Caco-2 (cell line): ENCODE measurements around the gene ZNF384. TPM values are rescaled to one million over a fixed set of nuclear protein-coding genes. Genes with fewer than 3 reads are reported as not detected.

ENCODE experiments used
- Bru-seq: library from RNA; stranded (reverse); fragments of 400-500 nt; gene quantifications from one replicate; lab custom pipeline; 2021; lab: Mats Ljungman, UMichigan
- BruChase-seq, 2 experiments: library from RNA; stranded (reverse); fragments of 400-500 nt; gene quantifications; one replicate each; lab custom pipeline; 2021; lab: Mats Ljungman, UMichigan
- BruUV-seq: library from RNA; stranded (reverse); fragments of 400-500 nt; replicated peaks from 2 replicates; lab custom pipeline; 2021; lab: Mats Ljungman, UMichigan
- CTCF ChIA-PET: fragments of 300-600 bp; sonication (Branson Sonifier 250); formaldehyde crosslinking; loops from one replicate; lab custom pipeline; 2022; ENCODE audit warnings: antibody characterized with exemption; lab: Charles Lee
- POLR2A ChIA-PET: fragments of 300-600 bp; sonication (Branson Sonifier 250); formaldehyde crosslinking; loops from one replicate; lab custom pipeline; 2022; ENCODE audit warnings: antibody characterized with exemption; lab: Charles Lee
- DNase-seq, 2 experiments: peaks; one replicate each; pipeline versions ENCODE4 v3.0.0 to v3.0.0-alpha.2; 2020 to 2022
- H3K27me3 ChIP-seq: replicated peaks from 2 replicates; pipeline ENCODE4 v1.6.0; 2011; ENCODE audit warnings: low read length; ENCODE audit not compliant: control insufficient read depth, insufficient read depth
- H3K36me3 ChIP-seq: 2 replicates; pipeline ENCODE4 v1.5.1; 2011; ENCODE audit warnings: low read length; ENCODE audit not compliant: control insufficient read depth, insufficient read depth
- H3K4me1 ChIP-seq: fragments of 250-450 bp; sonication (Bioruptor Pico); 2 replicates; pipeline ENCODE4 v1.5.1; 2020; ENCODE audit warnings: mild to moderate bottlenecking
- H3K4me3 ChIP-seq: 2 replicates; pipeline ENCODE4 v1.5.1; 2011; ENCODE audit warnings: low read depth, mild to moderate bottlenecking, control low read depth, low read length
- H3K9me3 ChIP-seq: fragments of 250-450 bp; sonication (Bioruptor Pico); 2 replicates; pipeline ENCODE4 v1.5.1; 2020; ENCODE audit warnings: mild to moderate bottlenecking, moderate library complexity
- H3K27ac Mint-ChIP-seq: one replicate; pipeline ENCODE4 v1.8.0; 2022; ENCODE audit warnings: mixed read lengths; ENCODE audit not compliant: unreplicated experiment
- H3K27me3 Mint-ChIP-seq: one replicate; pipeline ENCODE4 v1.8.0; 2022; ENCODE audit warnings: mixed read lengths; ENCODE audit not compliant: insufficient read depth, unreplicated experiment
- H3K36me3 Mint-ChIP-seq: one replicate; pipeline ENCODE4 v1.8.0; 2022; ENCODE audit warnings: mild to moderate bottlenecking, mixed read lengths; ENCODE audit not compliant: insufficient read depth, unreplicated experiment
- H3K4me1 Mint-ChIP-seq: one replicate; pipeline ENCODE4 v1.8.0; 2022; ENCODE audit warnings: low read depth, mixed read lengths; ENCODE audit not compliant: unreplicated experiment
- H3K4me3 Mint-ChIP-seq: one replicate; pipeline ENCODE4 v1.8.0; 2022; ENCODE audit warnings: mild to moderate bottlenecking, moderate library complexity, mixed read lengths; ENCODE audit not compliant: unreplicated experiment
- H3K9me3 Mint-ChIP-seq: one replicate; pipeline ENCODE4 v1.8.0; 2022; ENCODE audit warnings: mixed read lengths; ENCODE audit not compliant: unreplicated experiment
- CTCF ChIP-seq, 2 experiments: fragments of 200-600 bp in 1 of 2; IDR thresholded peaks; 1 replicate in 1 of 2; 2 replicates in 1 of 2; pipeline versions ENCODE4 v1.5.1 to v1.8.0; 2011 to 2022; ENCODE audit warnings: antibody characterized with exemption in 1 of 2, control low read depth in 1 of 2, inconsistent platforms in 1 of 2, low read depth in 1 of 2, low read length in 1 of 2, mild to moderate bottlenecking in 1 of 2, moderate library complexity in 1 of 2; ENCODE audit not compliant: insufficient read depth in 1 of 2, severe bottlenecking in 1 of 2, unreplicated experiment in 1 of 2
- intact Hi-C: fragments of 100-400 bp; cut with micrococcal nuclease; formaldehyde crosslinking; loops from one replicate; pipeline ENCODE4 v1.10.0; 2022; ENCODE audit not compliant: unreplicated experiment
- long read RNA-seq: library from polyadenylated mRNA; stranded (forward); transcript quantifications from one replicate; pipeline ENCODE4 v2.0.0, GENCODE V29; 2022
- total RNA-seq: library from RNA; stranded (reverse); gene quantifications from 2 replicates; pipeline ENCODE4 v1.2.3, GENCODE V29; 2022

The ZNF384 gene
- total RNA-seq (119 and 127 TPM in 2 replicates), Bru-seq, nascent RNA (percentile 91 among the genes with signal in this experiment), BruChase-seq, experiment 1, labeled RNA remaining after a 2-hour chase (percentile 88 among the genes with signal in this experiment), BruChase-seq, experiment 2, labeled RNA remaining after a 6-hour chase (percentile 87 among the genes with signal in this experiment)
- long read RNA-seq, partial matches to known transcripts, result 32 of 88 reads
- long read RNA-seq, other reads (novel, unspliced or antisense), result 49 of 88 reads

GRCh38 chr12:6688999-6689882 lies at the start of gene ZNF384:
Gene ZNF384, minus strand, starts transcription at chr12:6689375. Its CDS starts 9,855 bp downstream, at chr12:6679520.
- no peaks in the 10 kb centered on the region for H3K9me3 ChIP-seq

GRCh38 chr12:6736754-6737153 lies 47.6 kb upstream of the ZNF384 start:
- Mint-ChIP-seq H3K27ac (no peak overlapping the region), H3K9me3 (no peaks in the 10 kb centered on the region), H3K36me3 (no peaks in the 10 kb centered on the region), H3K27me3 (no peaks in the 10 kb centered on the region), H3K4me1 (peaks cover 8% of the 10 kb centered on the region), H3K4me3 (no peak overlapping the region)
- Histone ChIP-seq H3K9me3 (no peaks in the 10 kb centered on the region), H3K36me3 (no peaks in the 10 kb centered on the region), H3K4me1 (no peaks in the 10 kb centered on the region; the same call in 1 of the 2 replicates), H3K27me3 (no peaks in the 10 kb centered on the region), H3K4me3 (no peak overlapping the region)
- DNase-seq, result no peak
- ChIA-PET CTCF (interaction anchor here (0.5 to 2.0 kb wide), 4 partner anchors 13 to 116 kb away, joined by 3 to 9 read pairs (median 6); partner anchors contain the start of genes COPS7A and MLF2), POLR2A (no interaction called here)
- no peak for TF ChIP-seq CTCF (IDR thresholded peaks at IDR 0.05; ENCODE audit: insufficient read depth in 1 of 2, low read depth in 1 of 2, low read length in 1 of 2, severe bottlenecking in 1 of 2, unreplicated experiment in 1 of 2)
- intact Hi-C loops, result no loop called here
- no TSS peak for BruUV-seq

More at GRCh38 chr12:6688999-6689882, at the start of gene ZNF384:
- ChIA-PET CTCF (interaction anchor here (0.6 to 1.8 kb wide), 37 partner anchors 9 to 1943 kb away, joined by 3 to 30 read pairs (median 4); partner anchors contain the start of genes CDCA3, COPS7A, LPAR5 and MLF2), POLR2A (interaction anchor here (0.5 to 2.0 kb wide), 36 partner anchors 9 to 1903 kb away, joined by 3 to 92 read pairs (median 8); partner anchors contain the start of genes ACRBP, C12orf57, CDCA3 and COPS7A)
- H3K36me3 Mint-ChIP-seq, result peaks cover 34% of the 10 kb centered on the region
- intact Hi-C loops, result loop anchor here (1.0 to 2.0 kb wide), 6 partner anchors 9 to 162 kb away; partner anchors contain the start of genes CDCA3, COPS7A, ING4 and NOP2
- peak in 1 of 2 experiments; percentile 30 for TF ChIP-seq CTCF (IDR thresholded peaks at IDR 0.05; ENCODE audit: insufficient read depth in 1 of 2, low read depth in 1 of 2, low read length in 1 of 2, severe bottlenecking in 1 of 2, unreplicated experiment in 1 of 2)
- peaks cover 23% of the 10 kb centered on the region for H3K4me1 Mint-ChIP-seq
- peaks cover 9% of the 10 kb centered on the region for H3K27me3 Mint-ChIP-seq
- Histone ChIP-seq H3K27me3 (no peaks in the 10 kb centered on the region), H3K4me1 (peaks cover 7% of the 10 kb centered on the region; the same call in 1 of the 2 replicates), H3K36me3 (no peaks in the 10 kb centered on the region), H3K4me3 (peak within 1 kb of the TSS; percentile 96)
- peak within 1 kb of the TSS; percentile 95 for H3K27ac Mint-ChIP-seq
- H3K9me3 Mint-ChIP-seq, result no peaks in the 10 kb centered on the region
- BruUV-seq, result no TSS peak
- DNase-seq, result peak; percentile 98 to 100
- peak within 1 kb of the TSS; percentile 96 for H3K4me3 Mint-ChIP-seq
